SIG-M5 (cell line): ENCODE results near the gene MAP1LC3A.

Experiments used
- DNase-seq: peaks from one replicate; lab custom pipeline; 2025; lab: John Stamatoyannopoulos, UW

The MAP1LC3A gene

GRCh38 chr20:34549291-34549928 is 9.1 kb upstream of the MAP1LC3A start:
- DNase-seq: no peak

- DNase-seq: no peak
Observed at GRCh38 chr20:34549929-34550305, 8.6 kb upstream of the MAP1LC3A start.

GRCh38 chr20:34552569-34552968 is 5.9 kb upstream of the MAP1LC3A start:
- DNase-seq: no peak

- DNase-seq: no peak
Observed at GRCh38 chr20:34553366-34553867, 5.1 kb upstream of the MAP1LC3A start.

- DNase-seq: no peak
Observed at GRCh38 chr20:34557936-34558319, 590 bp upstream of the MAP1LC3A start.

- DNase-seq: no peak
Observed at GRCh38 chr20:34559311-34560140, 1.0 kb downstream of the MAP1LC3A start.

- DNase-seq: no peak
Observed at GRCh38 chr20:34560141-34560523, 1.6 kb downstream of the MAP1LC3A start.

- DNase-seq: no peak
Observed at GRCh38 chr20:34560614-34561013, 2.1 kb downstream of the MAP1LC3A start.

- no peak for DNase-seq
Observed at GRCh38 chr20:34561661-34562060, 3.1 kb downstream of the MAP1LC3A start.

- no peak for DNase-seq
Observed at GRCh38 chr20:34562641-34563040, 4.1 kb downstream of the MAP1LC3A start.

- no peak for DNase-seq
Observed at GRCh38 chr20:34564833-34565232, 6.3 kb downstream of the MAP1LC3A start.

- DNase-seq: no peak
Observed at GRCh38 chr20:34566978-34567891, 8.7 kb downstream of the MAP1LC3A start.

GRCh38 chr20:34567892-34568865 is 9.7 kb downstream of the MAP1LC3A start:
- DNase-seq: no peak

GRCh38 chr20:34569598-34569997 is 11.1 kb downstream of the MAP1LC3A start:
- no peak for DNase-seq

GRCh38 chr20:34570859-34571306 is 12.4 kb downstream of the MAP1LC3A start:
- no peak for DNase-seq

- DNase-seq: no peak
Observed at GRCh38 chr20:34571753-34572152, 13.2 kb downstream of the MAP1LC3A start.

- no peak for DNase-seq
Observed at GRCh38 chr20:34573541-34574300, 15.2 kb downstream of the MAP1LC3A start.

- no peak for DNase-seq
Observed at GRCh38 chr20:34574426-34574825, 15.9 kb downstream of the MAP1LC3A start.

GRCh38 chr20:34574861-34575260 is 16.3 kb downstream of the MAP1LC3A start:
- no peak for DNase-seq

GRCh38 chr20:34575271-34575670 is 16.8 kb downstream of the MAP1LC3A start:
- DNase-seq: no peak
